Measurements from ENCODE around the gene MAEA.

Gene MAEA

DNA sequence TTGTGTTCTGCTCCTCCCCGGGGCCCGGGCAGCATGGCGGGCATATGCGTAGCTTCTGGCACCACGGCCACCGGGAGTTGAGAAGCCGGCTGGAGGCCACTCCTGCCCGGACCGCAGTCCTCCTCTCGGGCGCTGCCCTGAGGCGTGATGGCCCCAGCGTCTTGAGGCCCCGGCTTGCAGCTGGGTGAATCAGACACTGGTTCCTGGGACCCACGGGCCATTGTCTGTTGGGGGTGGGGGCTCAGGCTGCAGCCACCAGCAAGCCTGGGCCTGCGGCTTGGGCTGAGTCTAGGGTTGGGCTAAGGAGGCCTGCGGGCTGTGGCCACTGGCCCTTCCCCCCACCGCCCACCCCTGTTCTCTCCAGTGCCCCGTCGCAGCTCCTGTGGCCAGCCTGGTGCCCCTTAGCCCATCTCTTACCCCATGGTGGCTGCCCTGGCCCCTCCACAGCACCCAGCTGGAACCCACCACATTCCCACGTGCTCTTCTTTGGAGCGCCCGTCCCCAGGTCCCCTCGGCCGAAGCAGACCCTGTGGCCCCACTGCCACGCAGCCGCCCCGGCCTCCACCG is 50.6 kb downstream of the MAEA start:
- no peak overlapping the region for H3K4me3 Mint-ChIP-seq

DNA sequence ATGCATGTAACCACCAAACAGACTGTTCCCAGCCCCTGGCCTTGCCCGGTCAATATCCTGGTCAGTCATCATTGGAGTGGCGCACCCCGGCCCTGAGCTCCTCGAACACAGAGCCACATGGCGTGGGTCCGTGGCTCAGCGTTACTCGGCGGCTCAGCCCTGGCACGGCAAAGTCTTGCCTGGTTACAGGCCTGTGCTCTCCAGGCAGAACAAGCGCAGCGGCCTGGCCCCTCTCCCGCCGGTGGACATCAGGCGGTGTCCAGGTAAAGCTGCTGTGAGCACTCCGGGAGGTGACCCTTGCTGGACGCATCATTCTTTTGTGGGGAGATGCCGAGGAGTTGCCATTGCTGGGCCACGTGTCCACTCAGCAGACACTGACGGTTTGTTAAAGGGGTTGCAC is 51.2 kb downstream of the MAEA start:
- Mint-ChIP-seq H3K4me1 (peaks cover 13% of the 10 kb centered on the region), H3K9me3 (no peaks in the 10 kb centered on the region), H3K27me3 (ENCODE audit: low read depth) (no peaks in the 10 kb centered on the region), H3K4me3 (no peak overlapping the region), H3K27ac (no peak overlapping the region), H3K36me3 (ENCODE audit: low read depth) (peaks cover 78% of the 10 kb centered on the region)
- TF ChIP-seq, protein P1, sequence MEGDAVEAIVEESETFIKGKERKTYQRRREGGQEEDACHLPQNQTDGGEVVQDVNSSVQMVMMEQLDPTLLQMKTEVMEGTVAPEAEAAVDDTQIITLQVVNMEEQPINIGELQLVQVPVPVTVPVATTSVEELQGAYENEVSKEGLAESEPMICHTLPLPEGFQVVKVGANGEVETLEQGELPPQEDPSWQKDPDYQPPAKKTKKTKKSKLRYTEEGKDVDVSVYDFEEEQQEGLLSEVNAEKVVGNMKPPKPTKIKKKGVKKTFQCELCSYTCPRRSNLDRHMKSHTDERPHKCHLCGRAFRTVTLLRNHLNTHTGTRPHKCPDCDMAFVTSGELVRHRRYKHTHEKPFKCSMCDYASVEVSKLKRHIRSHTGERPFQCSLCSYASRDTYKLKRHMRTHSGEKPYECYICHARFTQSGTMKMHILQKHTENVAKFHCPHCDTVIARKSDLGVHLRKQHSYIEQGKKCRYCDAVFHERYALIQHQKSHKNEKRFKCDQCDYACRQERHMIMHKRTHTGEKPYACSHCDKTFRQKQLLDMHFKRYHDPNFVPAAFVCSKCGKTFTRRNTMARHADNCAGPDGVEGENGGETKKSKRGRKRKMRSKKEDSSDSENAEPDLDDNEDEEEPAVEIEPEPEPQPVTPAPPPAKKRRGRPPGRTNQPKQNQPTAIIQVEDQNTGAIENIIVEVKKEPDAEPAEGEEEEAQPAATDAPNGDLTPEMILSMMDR (IDR thresholded peaks at IDR 0.05; ENCODE audit: unreplicated experiment in 3 of 3), result no peak

More for the DNA sequence above, 50.6 kb downstream of the MAEA start:
- peaks cover 8% of the 10 kb centered on the region for H3K4me1 Mint-ChIP-seq
- H3K27me3 Mint-ChIP-seq (ENCODE audit: low read depth), result no peaks in the 10 kb centered on the region
- H3K9me3 Mint-ChIP-seq, result no peaks in the 10 kb centered on the region
- peaks cover 78% of the 10 kb centered on the region for H3K36me3 Mint-ChIP-seq (ENCODE audit: low read depth)
- H3K27ac Mint-ChIP-seq, result no peak overlapping the region
- TF ChIP-seq, protein P1 (IDR thresholded peaks at IDR 0.05; ENCODE audit: unreplicated experiment in 3 of 3), result no peak

DNA sequence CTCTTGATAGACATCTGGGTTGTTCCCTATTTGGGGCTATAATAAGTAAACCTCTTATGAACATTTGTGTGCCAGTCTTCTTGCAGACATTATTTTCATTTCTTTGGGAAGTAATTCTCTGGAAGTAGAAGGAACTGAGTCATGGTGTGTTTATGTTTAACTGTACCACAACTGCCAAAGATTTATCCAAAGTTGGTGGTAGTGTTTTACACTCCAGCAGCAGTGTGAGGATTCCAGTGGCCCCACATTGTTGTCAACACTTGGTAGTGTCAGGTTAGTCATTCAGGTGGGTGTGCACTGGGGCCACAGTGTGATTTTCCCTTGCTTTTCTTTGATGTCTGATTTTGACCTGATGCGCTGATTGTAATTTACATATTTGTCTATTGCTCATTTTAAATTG is 52.3 kb downstream of the MAEA start:
- H3K4me1 Mint-ChIP-seq, result peaks cover 13% of the 10 kb centered on the region
- no peak overlapping the region for H3K27ac Mint-ChIP-seq
- no peaks in the 10 kb centered on the region for H3K9me3 Mint-ChIP-seq
- peaks cover 67% of the 10 kb centered on the region for H3K36me3 Mint-ChIP-seq (ENCODE audit: low read depth)
- H3K27me3 Mint-ChIP-seq (ENCODE audit: low read depth), result no peaks in the 10 kb centered on the region
- TF ChIP-seq, protein P1 (IDR thresholded peaks at IDR 0.05; ENCODE audit: unreplicated experiment in 3 of 3), result no peak
- H3K4me3 Mint-ChIP-seq, result no peak overlapping the region

DNA sequence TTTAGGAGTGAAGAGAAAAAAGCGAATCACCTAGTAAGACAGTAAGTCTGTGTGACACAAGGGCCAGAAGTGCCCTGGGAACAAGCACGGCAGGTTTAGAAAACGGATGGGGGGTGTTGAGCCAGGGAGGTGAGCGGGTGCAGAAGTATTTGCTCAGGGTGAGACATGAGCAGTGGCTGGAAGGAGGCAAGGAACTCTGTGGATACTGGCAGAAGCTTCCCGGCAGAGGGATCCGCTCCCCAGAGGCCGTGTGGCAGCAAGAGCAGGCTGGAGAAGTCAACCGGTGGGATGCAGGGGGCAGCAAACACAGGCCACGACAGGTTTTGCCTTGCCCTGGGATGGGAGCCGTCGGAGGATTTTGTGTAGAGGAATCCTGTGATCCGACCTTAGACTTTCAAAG is 55.0 kb downstream of the MAEA start:
- Mint-ChIP-seq H3K36me3 (ENCODE audit: low read depth) (peaks cover 44% of the 10 kb centered on the region), H3K4me1 (peaks cover 27% of the 10 kb centered on the region), H3K9me3 (no peaks in the 10 kb centered on the region), H3K27me3 (ENCODE audit: low read depth) (no peaks in the 10 kb centered on the region), H3K4me3 (peak overlapping the region; percentile 93 to 95 (median 93)), H3K27ac (peak overlapping the region; percentile 90 to 99 (median 96))
- TF ChIP-seq, protein P1 (IDR thresholded peaks at IDR 0.05; ENCODE audit: unreplicated experiment in 3 of 3), result no peak

DNA sequence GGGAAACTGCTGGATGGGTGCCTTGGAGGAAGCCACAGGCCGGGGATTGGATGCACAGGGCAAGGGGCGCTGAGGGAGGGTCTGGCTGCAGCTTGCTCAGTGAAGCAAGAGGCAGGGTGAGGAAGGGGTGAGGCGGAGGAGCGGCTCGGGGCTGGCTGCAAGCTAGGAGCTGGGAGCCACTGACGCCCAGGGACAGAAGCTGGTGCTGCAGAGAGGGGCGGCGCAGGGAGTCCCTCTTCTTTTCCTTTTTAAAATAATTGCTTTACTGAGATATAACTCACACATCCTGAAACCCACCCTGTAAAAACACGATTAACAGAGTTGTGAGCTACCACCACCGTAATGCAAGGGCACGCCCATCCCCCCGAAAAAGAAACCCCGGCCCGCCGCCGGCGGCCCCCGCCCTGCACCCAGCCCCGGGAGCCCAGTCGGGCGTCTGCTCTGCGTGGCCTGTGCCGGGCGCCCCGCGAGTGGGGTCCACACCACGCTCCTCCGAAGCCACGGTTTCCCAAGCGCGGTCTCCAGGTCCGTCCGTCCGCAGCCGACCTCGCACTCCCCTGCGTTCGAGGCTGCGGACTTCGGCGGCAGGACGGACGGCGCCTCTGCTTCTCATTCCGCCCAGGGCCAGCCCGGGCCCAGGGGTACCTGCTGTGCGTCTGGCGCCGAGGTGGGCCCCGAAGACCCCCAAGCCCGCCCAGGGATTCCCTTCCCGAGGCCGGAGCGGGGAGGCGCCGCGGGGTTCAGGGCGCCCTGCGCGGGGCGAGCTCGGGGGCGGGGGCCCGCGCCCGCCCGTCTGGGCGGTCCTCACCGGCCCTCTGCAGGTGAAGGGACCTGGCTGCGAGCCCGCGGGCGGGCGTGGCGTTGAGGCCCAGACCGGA is 56.5 kb downstream of the MAEA start:
- H3K27ac Mint-ChIP-seq, result peak overlapping the region; percentile 96 to 99 (median 97)
- peak overlapping the region; percentile 93 to 95 (median 93) for H3K4me3 Mint-ChIP-seq
- H3K4me1 Mint-ChIP-seq, result peaks cover 27% of the 10 kb centered on the region
- H3K27me3 Mint-ChIP-seq (ENCODE audit: low read depth), result no peaks in the 10 kb centered on the region
- no peaks in the 10 kb centered on the region for H3K9me3 Mint-ChIP-seq
- H3K36me3 Mint-ChIP-seq (ENCODE audit: low read depth), result peaks cover 32% of the 10 kb centered on the region
- TF ChIP-seq, protein P1 (IDR thresholded peaks at IDR 0.05; ENCODE audit: unreplicated experiment in 3 of 3), result peak in 2 of 3 experiments; percentile 32 to 41
